ENCODE results near the gene BIVM. TPM values are rescaled to one million over a fixed set of nuclear protein-coding genes. Genes with fewer than 3 reads are reported as not detected.

BIVM gene
- total and polyA plus RNA-seq, 2 of the 4 experiments (the other 2 are of a cell fraction), result 7.2 to 12.2 TPM

DNA sequence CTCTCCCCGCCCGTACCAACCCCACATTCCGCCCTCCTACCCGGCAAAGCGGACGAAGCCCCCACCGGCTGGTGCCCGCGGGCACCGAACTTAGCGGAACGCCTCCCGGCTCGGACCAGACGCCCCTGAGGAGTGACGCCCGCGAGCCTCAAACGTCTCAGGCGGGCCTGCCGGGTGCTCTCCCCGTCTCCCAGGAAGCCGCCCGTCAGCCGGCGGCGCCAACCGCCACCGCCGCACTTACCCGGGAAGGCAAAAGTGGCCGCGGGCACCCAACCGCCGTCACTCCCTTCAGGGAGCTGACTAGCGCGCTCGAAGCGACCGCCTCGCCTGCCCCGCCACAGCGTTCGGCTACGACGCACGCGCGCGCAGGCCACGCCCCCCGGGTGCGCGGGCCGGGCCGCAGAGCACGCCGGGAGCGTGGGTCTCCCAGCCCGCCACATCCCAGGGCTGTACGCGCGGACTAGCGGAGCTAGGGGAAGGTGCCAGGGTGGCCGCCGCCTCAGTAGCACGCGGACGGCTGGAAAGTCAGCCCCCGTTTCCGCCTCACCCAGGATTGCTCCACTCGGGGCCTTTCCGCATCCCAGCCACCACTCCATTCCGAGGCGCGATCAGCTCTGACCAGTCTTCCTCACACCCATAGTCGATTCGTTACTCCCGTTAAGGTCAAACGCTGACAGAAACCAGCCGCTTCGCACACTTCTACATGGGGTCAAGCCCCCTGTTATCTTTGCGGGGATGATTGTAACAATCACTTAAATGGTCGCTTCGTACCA lies 25.3 kb upstream of the BIVM start, which contains the start of gene TEX30:
TSS of gene TEX30 (minus strand) at position 346 of the 773 bp plus-strand sequence. CDS start 3,760 bp downstream, outside the sequence.
- Histone ChIP-seq H3K4me2 (ENCODE audit: low read depth, low read length) (peak within 1 kb of the TSS; percentile 72), H4K91ac (ENCODE audit: insufficient read depth, low read depth, low read length) (peak within 1 kb of the TSS; percentile 66), H3K79me1 (ENCODE audit: low read depth in 1 of 2, low read length in 2 of 2) (peaks cover 13 to 26% of the 10 kb centered on the region in 2 experiments), H3K9me1 (ENCODE audit: insufficient read depth, low read length) (peaks cover 4% of the 10 kb centered on the region; the same call in 1 of the 2 replicates), H3K4me3 (ENCODE audit: insufficient read depth, low read depth, low read length) (peak within 1 kb of the TSS; percentile 76), H2BK120ac (ENCODE audit: low read depth, low read length) (0 out of 2 replicates have a peak within 1 kb of the TSS, but pooled peaks have one; percentile 5), H3K36me3 (ENCODE audit: control insufficient read depth, insufficient read depth, low read length) (no peaks in the 10 kb centered on the region), H3K23ac (ENCODE audit: low read depth, low read length) (peak within 1 kb of the TSS; percentile 97), H3K9ac (ENCODE audit: low read depth, low read length) (peak within 1 kb of the TSS; percentile 84), H4K8ac (ENCODE audit: low read depth in 2 of 2, low read length in 2 of 2) (peak within 1 kb of the TSS; percentile 99), H4K5ac (ENCODE audit: low read depth, low read length) (peak within 1 kb of the TSS; percentile 76), H2BK15ac (ENCODE audit: low read depth, low read length) (no peak within 1 kb of the TSS), H2BK20ac (ENCODE audit: low read depth, low read length) (no peak within 1 kb of the TSS), H3K4me1 (ENCODE audit: control insufficient read depth, insufficient read depth, low read length) (peaks cover 2% of the 10 kb centered on the region; the same call in 1 of the 2 replicates), H3K9me3 (ENCODE audit: control insufficient read depth, insufficient read depth, low read length) (no peaks in the 10 kb centered on the region), H3K27ac (ENCODE audit: insufficient read depth, low read length) (peak within 1 kb of the TSS; percentile 85), H3K56ac (ENCODE audit: extremely low read depth, insufficient read depth, low read length) (peak within 1 kb of the TSS; percentile 94), H3K14ac (replicated peaks; ENCODE audit: low read depth, low read length) (peak within 1 kb of the TSS; percentile 98), H3K27me3 (ENCODE audit: control insufficient read depth, insufficient read depth, low read length) (no peaks in the 10 kb centered on the region), H2AK5ac (ENCODE audit: low read depth, low read length) (peak within 1 kb of the TSS; percentile 43), H3K18ac (ENCODE audit: low read depth, low read length) (peak within 1 kb of the TSS; percentile 35; the same call in 1 of the 2 replicates), H2BK5ac (ENCODE audit: low read depth, low read length, poor library complexity, severe bottlenecking) (peak within 1 kb of the TSS; percentile 75), H2AK9ac (replicated peaks; ENCODE audit: low read depth, low read length, poor library complexity) (peak within 1 kb of the TSS; percentile 93), H4K20me1 (ENCODE audit: insufficient read depth, low read length) (no peaks in the 10 kb centered on the region; the same call in 1 of the 2 replicates), H2AFZ (replicated peaks; ENCODE audit: low read length, poor library complexity) (peak within 1 kb of the TSS; percentile 100), H3K4ac (ENCODE audit: low read depth, low read length) (peak within 1 kb of the TSS; percentile 98)
- ChIA-PET CTCF (interaction anchor here (1.3 kb wide), 1 partner anchor 27 kb away, joined by 3 read pairs; no protein-coding TSS in a partner anchor), POLR2A (ENCODE audit: unreplicated experiment) (interaction anchor here (0.6 kb wide), 1 partner anchor 43 kb away, joined by 8 read pairs; no protein-coding TSS in a partner anchor)
- intact Hi-C loops (cut with micrococcal nuclease) (loop anchor here (1.0 to 5.0 kb wide), 5 partner anchors 66 to 193 kb away; partner anchors contain the start of gene ERCC5), dilution Hi-C loops (cut with HindIII; ENCODE audit: low sequenced_read_pairs, unreplicated experiment) (no loop called here), in situ Hi-C loops (cut with MboI; ENCODE audit: low sequenced_read_pairs) (no loop called here)
- peak; percentile 76 for DNase-seq
- 0% methylated on average over 23 of the region's 85 CpGs; no CpG with 5 or more reads in 1 of the 2 experiments for WGBS, 2 experiments (ENCODE audit: extremely low coverage in 2 of 2, insufficient read length in 1 of 2)
- ATAC-seq (ENCODE audit: low read depth), result peak; percentile 97
- no peak for TF ChIP-seq MAZ (IDR thresholded peaks at IDR 0.05; ENCODE audit: borderline replicate concordance, low read depth, low read length)
- peak; percentile 83 for TF ChIP-seq MXI1 (IDR thresholded peaks at IDR 0.05; ENCODE audit: borderline replicate concordance, low read depth, low read length)
- TF ChIP-seq, protein P1, sequence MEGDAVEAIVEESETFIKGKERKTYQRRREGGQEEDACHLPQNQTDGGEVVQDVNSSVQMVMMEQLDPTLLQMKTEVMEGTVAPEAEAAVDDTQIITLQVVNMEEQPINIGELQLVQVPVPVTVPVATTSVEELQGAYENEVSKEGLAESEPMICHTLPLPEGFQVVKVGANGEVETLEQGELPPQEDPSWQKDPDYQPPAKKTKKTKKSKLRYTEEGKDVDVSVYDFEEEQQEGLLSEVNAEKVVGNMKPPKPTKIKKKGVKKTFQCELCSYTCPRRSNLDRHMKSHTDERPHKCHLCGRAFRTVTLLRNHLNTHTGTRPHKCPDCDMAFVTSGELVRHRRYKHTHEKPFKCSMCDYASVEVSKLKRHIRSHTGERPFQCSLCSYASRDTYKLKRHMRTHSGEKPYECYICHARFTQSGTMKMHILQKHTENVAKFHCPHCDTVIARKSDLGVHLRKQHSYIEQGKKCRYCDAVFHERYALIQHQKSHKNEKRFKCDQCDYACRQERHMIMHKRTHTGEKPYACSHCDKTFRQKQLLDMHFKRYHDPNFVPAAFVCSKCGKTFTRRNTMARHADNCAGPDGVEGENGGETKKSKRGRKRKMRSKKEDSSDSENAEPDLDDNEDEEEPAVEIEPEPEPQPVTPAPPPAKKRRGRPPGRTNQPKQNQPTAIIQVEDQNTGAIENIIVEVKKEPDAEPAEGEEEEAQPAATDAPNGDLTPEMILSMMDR (conservative IDR thresholded peaks at IDR 0.05; ENCODE audit: low read depth, low read length), result no peak
- TF ChIP-seq CHD1 (IDR thresholded peaks at IDR 0.05; ENCODE audit: low read depth, low read length), result no peak
- TF ChIP-seq RCOR1 (IDR thresholded peaks at IDR 0.05; ENCODE audit: insufficient replicate concordance, low read length), result no peak
- TF ChIP-seq, protein P2, sequence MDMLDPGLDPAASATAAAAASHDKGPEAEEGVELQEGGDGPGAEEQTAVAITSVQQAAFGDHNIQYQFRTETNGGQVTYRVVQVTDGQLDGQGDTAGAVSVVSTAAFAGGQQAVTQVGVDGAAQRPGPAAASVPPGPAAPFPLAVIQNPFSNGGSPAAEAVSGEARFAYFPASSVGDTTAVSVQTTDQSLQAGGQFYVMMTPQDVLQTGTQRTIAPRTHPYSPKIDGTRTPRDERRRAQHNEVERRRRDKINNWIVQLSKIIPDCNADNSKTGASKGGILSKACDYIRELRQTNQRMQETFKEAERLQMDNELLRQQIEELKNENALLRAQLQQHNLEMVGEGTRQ (IDR thresholded peaks at IDR 0.05; ENCODE audit: low read depth, low read length), result peak; percentile 13; the same call in 1 of the 2 replicates
- peak; percentile 38; the same call in 1 of the 2 replicates for TF ChIP-seq CEBPB (IDR thresholded peaks at IDR 0.05; ENCODE audit: low read depth, low read length)
- peak; percentile 92 for TF ChIP-seq POLR2A (IDR thresholded peaks at IDR 0.05; ENCODE audit: low read depth, low read length)
- TF ChIP-seq SMC3 (IDR thresholded peaks at IDR 0.05; ENCODE audit: low read depth, low read length), result no peak
- TF ChIP-seq ELK1 (IDR thresholded peaks at IDR 0.05; ENCODE audit: borderline replicate concordance, low read depth, low read length), result no peak
- TF ChIP-seq RAD21 (IDR thresholded peaks at IDR 0.05; ENCODE audit: low read length), result 0 out of 2 replicates have a peak, but pooled peaks have one; percentile 2
- no peak for TF ChIP-seq BHLHE40 (IDR thresholded peaks at IDR 0.05; ENCODE audit: low read depth, low read length)
- BruUV-seq (replicated peaks), result no TSS peak
